Mesendoderm (in vitro differentiated cells): ENCODE data around the gene TMEM140.
A peak's percentile ranks its signal among the peaks of the same experiment; 100 is the strongest.

Source experiments
- small RNA-seq: library from polyadenylated mRNA; stranded (forward); fragments of <200 nt; extraction: miRNeasy Mini kit (QIAGEN cat#:217004); gene quantifications from one replicate; pipeline ENCODE3, GENCODE V24; 2013; ENCODE audit not compliant: insufficient read depth

The TMEM140 gene

Small RNA genes within 50 kb of the gene (small RNA-seq; reads per million reads assigned to genes)
- 2.9 reads per million, percentile 43 among the genes with 10 or more reads in this experiment for gene MIR6509
